K562 (cell line): ENCODE results near the gene OPRL1.

Experiments
- FOXJ3 ChIP-seq: sonication (generic); formaldehyde crosslinking; IDR thresholded peaks from 2 replicates; pipeline ENCODE4 v1.4.0; 2020; ENCODE audit warnings: mild to moderate bottlenecking, missing genetic modification reagents
- OTX1 ChIP-seq: fragments of 450-650 bp; formaldehyde crosslinking; IDR thresholded peaks from 2 replicates; pipeline ENCODE4 v1.4.0; 2022; ENCODE audit warnings: mild to moderate bottlenecking
- SPI1 ChIP-seq: IDR thresholded peaks from 2 replicates; pipeline ENCODE4 v1.6.1; 2011; ENCODE audit warnings: low read depth, low read length, control low read depth, borderline replicate concordance
- STAT6 ChIP-seq: sonication (generic); formaldehyde crosslinking; IDR thresholded peaks from 2 replicates; pipeline ENCODE4 v1.8.1; 2023; ENCODE audit warnings: mild to moderate bottlenecking, missing genetic modification reagents
- TAF1 ChIP-seq: IDR thresholded peaks from 2 replicates; pipeline ENCODE4 v1.6.1; 2011; ENCODE audit warnings: mild to moderate bottlenecking, low read length, moderate library complexity; ENCODE audit not compliant: insufficient read depth, control insufficient read depth, severe bottlenecking; ENCODE audit errors: extremely low read depth
- TSHZ1 ChIP-seq: fragments of 250-450 bp; sonication (Bioruptor Pico); IDR thresholded peaks from 2 replicates; pipeline ENCODE4 v1.4.0; 2020; ENCODE audit warnings: mild to moderate bottlenecking, moderate library complexity
- ZNF324 ChIP-seq: fragments of 250-450 bp; sonication (Bioruptor Pico); IDR thresholded peaks from 2 replicates; pipeline ENCODE4 v1.4.0; 2020; ENCODE audit warnings: mild to moderate bottlenecking

- TF ChIP-seq TAF1 (no peak), FOXJ3 (no peak), OTX1 (CRISPR knock-in tag) (no peak), STAT6 (CRISPR knock-in tag) (no peak), ZNF324 (CRISPR knock-in tag) (no peak), TSHZ1 (no peak), SPI1 (no peak)
Observed at GRCh38 chr20:64091770-64092169, 11.9 kb downstream of the OPRL1 start.
